HG03378 (cell line): ENCODE data around the gene ART1.
A peak's percentile ranks its signal among the peaks of the same experiment; 100 is the strongest.
"Not testable (repeated sequence)": the region's sequence is repeated elsewhere in the genome, so short reads cannot be mapped to it uniquely, and the experiment has no call there.

ENCODE experiments used
- ATAC-seq: cut with Tn5 transposase; IDR thresholded peaks from one replicate; pipeline ENCODE4 v1.9.1; 2021; ENCODE audit warnings: mild to moderate bottlenecking, moderate library complexity; ENCODE audit not compliant: unreplicated experiment

ART1 gene

GRCh38 chr11:3644817-3645235 is at the start of gene ART1:
TSS of gene ART1 (plus strand) at chr11:3645128. CDS start at chr11:3659214, 14,086 bp downstream.
- no peak for ATAC-seq

GRCh38 chr11:3597743-3598142 is 47.2 kb upstream of the ART1 start:
- not testable (repeated sequence) for ATAC-seq

- not testable (repeated sequence) for ATAC-seq
Measured at GRCh38 chr11:3600201-3600600, 44.7 kb upstream of the ART1 start.

GRCh38 chr11:3604167-3604566 is 40.8 kb upstream of the ART1 start:
- ATAC-seq = no peak

GRCh38 chr11:3605283-3605662 is 39.7 kb upstream of the ART1 start:
- ATAC-seq = no peak

- no peak for ATAC-seq
Measured at GRCh38 chr11:3605771-3606203, 39.1 kb upstream of the ART1 start.

GRCh38 chr11:3609416-3610265 is 35.3 kb upstream of the ART1 start:
- ATAC-seq = no peak

- ATAC-seq = no peak
Measured at GRCh38 chr11:3610846-3611245, 34.1 kb upstream of the ART1 start.

GRCh38 chr11:3611976-3612678 is 32.8 kb upstream of the ART1 start:
- ATAC-seq = no peak

- ATAC-seq = peak; percentile 16
Measured at GRCh38 chr11:3613998-3614741, 30.8 kb upstream of the ART1 start.

GRCh38 chr11:3614742-3615171 is 30.2 kb upstream of the ART1 start:
- ATAC-seq = peak; percentile 76

- ATAC-seq = no peak
Measured at GRCh38 chr11:3615998-3616397, 28.9 kb upstream of the ART1 start.

GRCh38 chr11:3616721-3617460 is 28.0 kb upstream of the ART1 start:
- ATAC-seq = no peak

- ATAC-seq = no peak
Measured at GRCh38 chr11:3617990-3618389, 26.9 kb upstream of the ART1 start.

GRCh38 chr11:3622521-3622920 is 22.4 kb upstream of the ART1 start:
- no peak for ATAC-seq

- ATAC-seq = no peak
Measured at GRCh38 chr11:3623121-3623520, 21.8 kb upstream of the ART1 start.

GRCh38 chr11:3623767-3624458 is 21.0 kb upstream of the ART1 start:
- no peak for ATAC-seq

- ATAC-seq = no peak
Measured at GRCh38 chr11:3626250-3626960, 18.5 kb upstream of the ART1 start.

- ATAC-seq = no peak
Measured at GRCh38 chr11:3627291-3627690, 17.6 kb upstream of the ART1 start.
